ENCODE measurements around the gene SYT9. TPM values are rescaled to one million over a fixed set of nuclear protein-coding genes. Genes with fewer than 3 reads are reported as not detected.

SYT9 gene
- total RNA-seq, 1 donor from 2014 or later = 0.16 TPM

- Histone ChIP-seq H3K4me3 (ENCODE audit: insufficient read depth, low read depth, low read length) (no peak overlapping the region), H3K9me3 (ENCODE audit: insufficient read depth, low read depth, low read length) (peaks cover 3% of the 10 kb centered on the region), H3K27me3 (ENCODE audit: insufficient read depth, low read length) (no peaks in the 10 kb centered on the region), H3K9ac (ENCODE audit: low read length) (no peak overlapping the region), H4K20me1 (ENCODE audit: insufficient read depth, low read length) (no peaks in the 10 kb centered on the region), H2AFZ (ENCODE audit: low read depth, low read length) (no peak overlapping the region), H3K79me2 (ENCODE audit: insufficient read depth, low read length) (no peaks in the 10 kb centered on the region), H3K27ac (ENCODE audit: low read depth, low read length) (no peak overlapping the region), H3K4me2 (ENCODE audit: low read length) (no peak overlapping the region), H3K36me3 (ENCODE audit: insufficient read depth, low read length) (no peaks in the 10 kb centered on the region), H3K4me1 (ENCODE audit: insufficient read depth, low read length) (no peaks in the 10 kb centered on the region)
- peaks cover 3% of the 10 kb centered on the region for H3K9me3 Mint-ChIP-seq (ENCODE audit: unreplicated experiment)
- FAIRE-seq (no peak), DNase-seq (ENCODE audit: low read depth) (no peak)
- H3K27ac Mint-ChIP-seq (ENCODE audit: unreplicated experiment) = no peak overlapping the region
- TF ChIP-seq, protein P1, sequence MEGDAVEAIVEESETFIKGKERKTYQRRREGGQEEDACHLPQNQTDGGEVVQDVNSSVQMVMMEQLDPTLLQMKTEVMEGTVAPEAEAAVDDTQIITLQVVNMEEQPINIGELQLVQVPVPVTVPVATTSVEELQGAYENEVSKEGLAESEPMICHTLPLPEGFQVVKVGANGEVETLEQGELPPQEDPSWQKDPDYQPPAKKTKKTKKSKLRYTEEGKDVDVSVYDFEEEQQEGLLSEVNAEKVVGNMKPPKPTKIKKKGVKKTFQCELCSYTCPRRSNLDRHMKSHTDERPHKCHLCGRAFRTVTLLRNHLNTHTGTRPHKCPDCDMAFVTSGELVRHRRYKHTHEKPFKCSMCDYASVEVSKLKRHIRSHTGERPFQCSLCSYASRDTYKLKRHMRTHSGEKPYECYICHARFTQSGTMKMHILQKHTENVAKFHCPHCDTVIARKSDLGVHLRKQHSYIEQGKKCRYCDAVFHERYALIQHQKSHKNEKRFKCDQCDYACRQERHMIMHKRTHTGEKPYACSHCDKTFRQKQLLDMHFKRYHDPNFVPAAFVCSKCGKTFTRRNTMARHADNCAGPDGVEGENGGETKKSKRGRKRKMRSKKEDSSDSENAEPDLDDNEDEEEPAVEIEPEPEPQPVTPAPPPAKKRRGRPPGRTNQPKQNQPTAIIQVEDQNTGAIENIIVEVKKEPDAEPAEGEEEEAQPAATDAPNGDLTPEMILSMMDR (IDR thresholded peaks at IDR 0.05; ENCODE audit: insufficient read depth, low read depth, low read length) = no peak
- no peak for TF ChIP-seq EZH2 (IDR thresholded peaks at IDR 0.05; ENCODE audit: insufficient read depth, low read length)
- no peak overlapping the region for H3K4me3 Mint-ChIP-seq (ENCODE audit: unreplicated experiment)
- H3K4me1 Mint-ChIP-seq (ENCODE audit: low read depth, unreplicated experiment) = peaks cover 4% of the 10 kb centered on the region
- no peaks in the 10 kb centered on the region for H3K27me3 Mint-ChIP-seq (ENCODE audit: low read depth, unreplicated experiment)
- H3K36me3 Mint-ChIP-seq (ENCODE audit: low read depth, unreplicated experiment) = no peaks in the 10 kb centered on the region
Observed at GRCh38 chr11:7300281-7300680, 48.6 kb downstream of the SYT9 start.

DNA sequence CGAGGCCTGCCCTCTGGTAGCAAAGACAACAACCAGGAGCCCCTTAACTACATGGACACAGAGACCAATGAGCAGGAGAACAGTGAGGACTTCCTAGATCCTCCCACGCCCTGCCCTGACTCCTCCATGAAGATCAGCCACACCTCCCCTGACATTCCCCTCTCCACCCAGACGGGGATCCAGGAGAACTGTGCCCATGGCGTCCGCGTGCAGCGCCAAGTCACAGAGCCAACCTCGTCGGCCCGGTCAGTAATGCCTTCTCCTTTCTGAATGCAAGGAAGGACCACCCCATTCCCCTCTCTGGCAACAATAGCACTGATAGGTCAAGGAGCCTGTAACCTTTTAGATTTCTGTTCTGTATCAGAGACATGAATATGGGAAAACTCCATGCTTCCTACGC lies 51.4 kb downstream of the SYT9 start:
- H3K4me1 ChIP-seq (ENCODE audit: insufficient read depth, low read length) = no peaks in the 10 kb centered on the region
- DNase-seq (ENCODE audit: low read depth) (no peak), FAIRE-seq (no peak)
- H3K4me1 Mint-ChIP-seq (ENCODE audit: low read depth, unreplicated experiment) = peaks cover 4% of the 10 kb centered on the region
- H3K9me3 ChIP-seq (ENCODE audit: insufficient read depth, low read depth, low read length) = peaks cover 3% of the 10 kb centered on the region
- H3K36me3 Mint-ChIP-seq (ENCODE audit: low read depth, unreplicated experiment) = no peaks in the 10 kb centered on the region
- H3K9me3 Mint-ChIP-seq (ENCODE audit: unreplicated experiment) = peaks cover 5% of the 10 kb centered on the region
- peaks cover 3% of the 10 kb centered on the region for H3K27me3 Mint-ChIP-seq (ENCODE audit: low read depth, unreplicated experiment)
- no peaks in the 10 kb centered on the region for H4K20me1 ChIP-seq (ENCODE audit: insufficient read depth, low read length)
- no peaks in the 10 kb centered on the region for H3K79me2 ChIP-seq (ENCODE audit: insufficient read depth, low read length)
- H3K36me3 ChIP-seq (ENCODE audit: insufficient read depth, low read length) = no peaks in the 10 kb centered on the region
- no peak overlapping the region for H3K4me3 Mint-ChIP-seq (ENCODE audit: unreplicated experiment)
- H3K27ac Mint-ChIP-seq (ENCODE audit: unreplicated experiment) = no peak overlapping the region
- no peaks in the 10 kb centered on the region for H3K27me3 ChIP-seq (ENCODE audit: insufficient read depth, low read length)
- H2AFZ ChIP-seq (ENCODE audit: low read depth, low read length) = no peak overlapping the region
- H3K4me3 ChIP-seq (ENCODE audit: insufficient read depth, low read depth, low read length) = no peak overlapping the region
- no peak overlapping the region for H3K4me2 ChIP-seq (ENCODE audit: low read length)
- H3K9ac ChIP-seq (ENCODE audit: low read length) = no peak overlapping the region
- no peak for TF ChIP-seq EZH2 (IDR thresholded peaks at IDR 0.05; ENCODE audit: insufficient read depth, low read length)
- TF ChIP-seq, protein P1 (IDR thresholded peaks at IDR 0.05; ENCODE audit: insufficient read depth, low read depth, low read length) = no peak
- H3K27ac ChIP-seq (ENCODE audit: low read depth, low read length) = no peak overlapping the region

DNA sequence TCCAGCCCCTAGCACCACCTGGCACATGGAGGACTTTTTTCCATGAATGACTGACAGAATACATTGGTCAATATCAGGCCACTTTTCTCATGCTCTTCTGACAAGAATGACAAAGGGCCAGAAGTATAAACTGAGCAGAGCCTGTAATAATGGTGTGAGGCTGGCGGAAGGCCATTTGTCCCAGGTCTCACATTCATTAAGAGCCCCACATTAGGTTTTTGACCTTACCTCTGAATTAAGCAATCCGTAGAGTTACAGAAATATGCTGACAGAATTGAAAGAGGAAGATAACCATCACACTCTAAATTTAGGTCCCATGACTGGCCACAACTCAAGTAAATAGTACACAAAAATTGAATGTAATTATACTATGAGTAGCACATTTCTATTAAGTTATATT lies 55.2 kb downstream of the SYT9 start:
- no peaks in the 10 kb centered on the region for H3K4me1 Mint-ChIP-seq (ENCODE audit: low read depth, unreplicated experiment)
- Histone ChIP-seq H3K9ac (ENCODE audit: low read length) (no peak overlapping the region), H2AFZ (ENCODE audit: low read depth, low read length) (no peak overlapping the region), H3K36me3 (ENCODE audit: insufficient read depth, low read length) (no peaks in the 10 kb centered on the region), H3K27ac (ENCODE audit: low read depth, low read length) (no peak overlapping the region), H3K4me3 (ENCODE audit: insufficient read depth, low read depth, low read length) (no peak overlapping the region), H3K4me1 (ENCODE audit: insufficient read depth, low read length) (no peaks in the 10 kb centered on the region), H4K20me1 (ENCODE audit: insufficient read depth, low read length) (no peaks in the 10 kb centered on the region), H3K27me3 (ENCODE audit: insufficient read depth, low read length) (no peaks in the 10 kb centered on the region), H3K79me2 (ENCODE audit: insufficient read depth, low read length) (no peaks in the 10 kb centered on the region), H3K9me3 (ENCODE audit: insufficient read depth, low read depth, low read length) (peaks cover 3% of the 10 kb centered on the region), H3K4me2 (ENCODE audit: low read length) (no peak overlapping the region)
- peaks cover 9% of the 10 kb centered on the region for H3K27me3 Mint-ChIP-seq (ENCODE audit: low read depth, unreplicated experiment)
- DNase-seq (ENCODE audit: low read depth) = no peak
- TF ChIP-seq, protein P1 (IDR thresholded peaks at IDR 0.05; ENCODE audit: insufficient read depth, low read depth, low read length) = no peak
- H3K9me3 Mint-ChIP-seq (ENCODE audit: unreplicated experiment) = peaks cover 3% of the 10 kb centered on the region
- no peak overlapping the region for H3K27ac Mint-ChIP-seq (ENCODE audit: unreplicated experiment)
- no peaks in the 10 kb centered on the region for H3K36me3 Mint-ChIP-seq (ENCODE audit: low read depth, unreplicated experiment)
- no peak overlapping the region for H3K4me3 Mint-ChIP-seq (ENCODE audit: unreplicated experiment)
- no peak for FAIRE-seq

All from astrocyte (in vitro differentiated cells and primary cell).